ENCODE results near the gene AGL.

GRCh38 chr1:99816656-99817055 is 33.5 kb upstream of the AGL start:
- TF ChIP-seq, protein P1, sequence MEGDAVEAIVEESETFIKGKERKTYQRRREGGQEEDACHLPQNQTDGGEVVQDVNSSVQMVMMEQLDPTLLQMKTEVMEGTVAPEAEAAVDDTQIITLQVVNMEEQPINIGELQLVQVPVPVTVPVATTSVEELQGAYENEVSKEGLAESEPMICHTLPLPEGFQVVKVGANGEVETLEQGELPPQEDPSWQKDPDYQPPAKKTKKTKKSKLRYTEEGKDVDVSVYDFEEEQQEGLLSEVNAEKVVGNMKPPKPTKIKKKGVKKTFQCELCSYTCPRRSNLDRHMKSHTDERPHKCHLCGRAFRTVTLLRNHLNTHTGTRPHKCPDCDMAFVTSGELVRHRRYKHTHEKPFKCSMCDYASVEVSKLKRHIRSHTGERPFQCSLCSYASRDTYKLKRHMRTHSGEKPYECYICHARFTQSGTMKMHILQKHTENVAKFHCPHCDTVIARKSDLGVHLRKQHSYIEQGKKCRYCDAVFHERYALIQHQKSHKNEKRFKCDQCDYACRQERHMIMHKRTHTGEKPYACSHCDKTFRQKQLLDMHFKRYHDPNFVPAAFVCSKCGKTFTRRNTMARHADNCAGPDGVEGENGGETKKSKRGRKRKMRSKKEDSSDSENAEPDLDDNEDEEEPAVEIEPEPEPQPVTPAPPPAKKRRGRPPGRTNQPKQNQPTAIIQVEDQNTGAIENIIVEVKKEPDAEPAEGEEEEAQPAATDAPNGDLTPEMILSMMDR (IDR thresholded peaks at IDR 0.05) = no peak
- no peak for TF ChIP-seq POLR2AphosphoS5 (IDR thresholded peaks at IDR 0.05)
